Measurements from ENCODE around the gene TNN. TPM values are rescaled to one million over a fixed set of nuclear protein-coding genes. Genes with fewer than 3 reads are reported as not detected.

Gene TNN
- total RNA-seq, 2 donors from 2014 or later: under 0.01 TPM; not detected in 1

DNA sequence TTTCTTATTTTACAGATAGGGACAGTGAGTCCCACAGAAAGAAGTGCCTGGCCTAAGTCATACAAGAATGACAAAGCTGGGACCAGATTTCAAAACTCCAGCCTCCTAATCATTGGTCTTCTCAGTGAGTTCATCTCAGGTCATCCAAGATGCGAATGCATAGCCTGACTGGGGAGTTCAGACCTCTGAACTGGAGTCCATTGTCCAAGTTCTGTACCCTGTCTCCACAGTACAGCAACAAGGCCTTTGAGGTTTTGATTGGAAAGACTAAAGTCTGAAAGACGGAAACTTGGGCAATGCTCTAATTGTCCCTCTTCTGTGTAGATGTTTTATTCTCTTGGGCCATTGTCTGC is 62.0 kb downstream of the TNN start:
- H3K36me3 ChIP-seq (replicated peaks in 1 of 2; ENCODE audit: insufficient read depth in 1 of 2, low read depth in 2 of 2): no peaks in the 10 kb centered on the region
- no peaks in the 10 kb centered on the region for H3K27me3 ChIP-seq
- ATAC-seq (no peak), DNase-seq (no peak)
- TF ChIP-seq POLR2A (IDR thresholded peaks at IDR 0.05): no peak
- TF ChIP-seq CTCF (IDR thresholded peaks at IDR 0.05): no peak
- WGBS, 2 donors: 64 to 80% methylated on average over 2 of the region's 2 CpGs
- H3K4me3 ChIP-seq: no peak overlapping the region
- H3K27ac ChIP-seq: no peak overlapping the region
- no peaks in the 10 kb centered on the region for H3K9me3 ChIP-seq
- intact Hi-C loops (cut with DNase I): no loop called here
- no peaks in the 10 kb centered on the region for H3K4me1 ChIP-seq

GRCh38 chr1:175129997-175130648 is 62.5 kb downstream of the TNN start:
- Histone ChIP-seq H3K27me3 (no peaks in the 10 kb centered on the region), H3K36me3 (replicated peaks in 1 of 2; ENCODE audit: insufficient read depth in 1 of 2, low read depth in 2 of 2) (no peaks in the 10 kb centered on the region), H3K4me1 (no peaks in the 10 kb centered on the region), H3K4me3 (no peak overlapping the region), H3K9me3 (no peaks in the 10 kb centered on the region), H3K27ac (no peak overlapping the region)
- 51 to 68% methylated on average over 5 of the region's 5 CpGs for WGBS, 2 donors
- DNase-seq (no peak), ATAC-seq (no peak)
- intact Hi-C loops (cut with DNase I): no loop called here
- no peak for TF ChIP-seq CTCF (IDR thresholded peaks at IDR 0.05)
- TF ChIP-seq POLR2A (IDR thresholded peaks at IDR 0.05): no peak

DNA sequence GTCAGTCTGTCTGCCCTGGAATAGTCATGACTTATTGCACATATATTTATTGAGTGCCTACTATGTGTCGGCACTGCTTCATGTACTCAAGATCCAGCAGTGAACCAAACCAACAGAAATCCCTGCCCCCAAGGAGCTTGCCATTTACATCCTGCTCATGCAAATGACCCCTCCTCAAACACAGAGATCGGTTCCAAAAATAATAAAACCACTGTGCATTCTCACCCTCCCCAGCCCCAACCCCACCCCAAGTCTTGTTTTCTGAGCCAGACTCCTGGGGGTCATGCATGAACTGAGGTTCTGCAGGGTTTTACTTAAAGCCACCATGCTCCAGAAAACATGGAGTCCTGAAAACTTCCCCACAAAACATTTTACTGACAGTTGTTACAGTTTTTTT is 63.0 kb downstream of the TNN start:
- TF ChIP-seq CTCF (IDR thresholded peaks at IDR 0.05) (no peak), POLR2A (IDR thresholded peaks at IDR 0.05) (no peak)

GRCh38 chr1:175131095-175131494 is 63.5 kb downstream of the TNN start:
- DNase-seq: no peak
- Histone ChIP-seq H3K4me3 (no peak overlapping the region), H3K4me1 (no peaks in the 10 kb centered on the region), H3K27ac (no peak overlapping the region), H3K36me3 (replicated peaks in 1 of 2; ENCODE audit: insufficient read depth in 1 of 2, low read depth in 2 of 2) (no peaks in the 10 kb centered on the region), H3K9me3 (no peaks in the 10 kb centered on the region), H3K27me3 (no peaks in the 10 kb centered on the region)
- ATAC-seq: no peak
- 73 to 85% methylated on average over 1 of the region's 1 CpG for WGBS, 2 donors
- TF ChIP-seq POLR2A (IDR thresholded peaks at IDR 0.05) (no peak), CTCF (IDR thresholded peaks at IDR 0.05) (no peak)
- intact Hi-C loops (cut with DNase I): no loop called here

More for the DNA sequence above, 63.0 kb downstream of the TNN start:
- Histone ChIP-seq H3K4me1 (no peaks in the 10 kb centered on the region), H3K27ac (no peak overlapping the region), H3K9me3 (no peaks in the 10 kb centered on the region), H3K27me3 (no peaks in the 10 kb centered on the region), H3K4me3 (no peak overlapping the region), H3K36me3 (replicated peaks in 1 of 2; ENCODE audit: insufficient read depth in 1 of 2, low read depth in 2 of 2) (no peaks in the 10 kb centered on the region)
- no peak for DNase-seq
- ATAC-seq: no peak
- intact Hi-C loops (cut with DNase I): no loop called here
- WGBS, 2 donors: 71 to 85% methylated on average over 2 of the region's 2 CpGs

- Histone ChIP-seq H3K36me3 (replicated peaks in 1 of 2; ENCODE audit: insufficient read depth in 1 of 2, low read depth in 2 of 2) (no peaks in the 10 kb centered on the region), H3K27ac (no peak overlapping the region), H3K9me3 (no peaks in the 10 kb centered on the region), H3K27me3 (no peaks in the 10 kb centered on the region), H3K4me3 (no peak overlapping the region), H3K4me1 (no peaks in the 10 kb centered on the region)
- DNase-seq (no peak), ATAC-seq (no peak)
- intact Hi-C loops (cut with DNase I): no loop called here
- TF ChIP-seq POLR2A (IDR thresholded peaks at IDR 0.05): no peak
- TF ChIP-seq CTCF (IDR thresholded peaks at IDR 0.05): no peak
- WGBS, 2 donors: 64 to 65% methylated on average over 1 of the region's 1 CpG
These were observed 64.8 kb downstream of the TNN start for GRCh38 chr1:175132436-175132835.
